HUDEP-2 (cell line): ENCODE data around the gene WDR64.
"Not testable (repeated sequence)": the region's sequence is repeated elsewhere in the genome, so short reads cannot be mapped to it uniquely, and the experiment has no call there.

Source experiments
- DNase-seq, 76 experiments: peaks; one replicate each; lab custom pipeline; 2025; ENCODE audit not compliant: unreplicated experiment in 76 of 76; lab: John Stamatoyannopoulos, UW

WDR64 gene

GRCh38 chr1:241779897-241780296, 127.8 kb downstream of the WDR64 start:
- DNase-seq, result no peak

DNA sequence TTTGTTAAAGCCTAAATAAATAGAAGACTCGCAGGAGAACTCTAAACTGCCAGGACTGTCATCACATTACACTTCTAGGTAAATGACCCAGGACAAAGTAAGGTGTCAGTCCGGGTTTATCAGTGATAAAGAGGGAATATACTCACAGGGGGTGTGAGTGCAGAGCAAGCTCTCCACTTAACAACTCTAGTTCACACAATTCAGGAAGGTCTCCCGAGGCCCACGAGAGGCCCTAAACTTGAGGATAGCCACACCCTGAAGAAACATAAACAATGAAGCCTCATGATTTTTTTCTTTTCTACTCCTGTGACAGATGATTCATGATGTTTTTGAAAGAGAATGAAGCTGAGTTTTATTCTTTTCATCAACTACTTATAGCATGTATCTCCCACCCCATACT, 130.3 kb downstream of the WDR64 start:
- DNase-seq, result no peak

- DNase-seq, result no peak
These were observed 135.6 kb downstream of the WDR64 start for GRCh38 chr1:241787691-241788090.

- DNase-seq, result no peak
These were observed 137.0 kb downstream of the WDR64 start for GRCh38 chr1:241789061-241789460.

DNA sequence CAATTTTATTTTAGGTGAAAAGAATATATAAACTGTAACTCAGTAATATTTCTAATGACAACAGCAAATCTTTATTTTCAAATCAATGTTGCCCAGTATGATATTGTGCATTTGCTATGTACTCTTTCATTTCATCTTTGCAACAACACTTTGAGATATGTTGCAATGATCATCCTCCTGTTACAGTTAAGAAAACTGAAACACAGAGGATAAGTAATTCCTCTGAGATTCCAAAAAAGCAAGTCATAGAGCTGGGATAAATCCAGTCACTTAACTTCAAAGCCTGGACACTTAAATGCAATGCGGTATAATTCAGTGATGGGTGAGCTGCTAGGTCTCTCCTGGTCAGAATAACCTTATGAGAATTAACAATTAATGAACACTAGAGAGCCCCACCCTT, 147.3 kb downstream of the WDR64 start:
- no peak for DNase-seq

GRCh38 chr1:241800640-241801039, 148.6 kb downstream of the WDR64 start:
- DNase-seq, result no peak

- no peak for DNase-seq
These were observed 150.8 kb downstream of the WDR64 start for GRCh38 chr1:241802863-241803262.

DNA sequence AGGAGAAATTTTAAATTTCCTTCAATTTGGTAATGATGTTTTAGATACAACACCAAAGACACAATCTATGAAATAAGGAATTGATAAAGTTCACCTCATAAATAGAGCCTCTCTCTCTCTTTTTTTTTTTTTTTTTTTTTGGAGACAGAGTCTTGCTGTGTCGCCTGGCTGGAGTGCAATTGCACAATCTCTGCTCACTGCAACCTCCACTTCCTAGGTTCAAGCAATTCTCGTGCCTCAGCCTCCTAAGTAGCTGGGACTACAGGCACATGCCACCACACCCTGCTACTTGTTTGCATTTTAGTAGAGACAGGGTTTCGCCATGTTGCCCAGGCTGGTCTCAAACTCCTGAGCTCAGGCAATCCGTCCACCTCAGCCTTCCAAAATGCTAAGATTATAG, 152.6 kb downstream of the WDR64 start:
- DNase-seq, result not testable (repeated sequence)

GRCh38 chr1:241808265-241808664, 156.2 kb downstream of the WDR64 start:
- no peak for DNase-seq

GRCh38 chr1:241810769-241811405, 158.8 kb downstream of the WDR64 start:
- DNase-seq, result no peak

- DNase-seq, result no peak
These were observed 161.8 kb downstream of the WDR64 start for GRCh38 chr1:241813768-241814320.

DNA sequence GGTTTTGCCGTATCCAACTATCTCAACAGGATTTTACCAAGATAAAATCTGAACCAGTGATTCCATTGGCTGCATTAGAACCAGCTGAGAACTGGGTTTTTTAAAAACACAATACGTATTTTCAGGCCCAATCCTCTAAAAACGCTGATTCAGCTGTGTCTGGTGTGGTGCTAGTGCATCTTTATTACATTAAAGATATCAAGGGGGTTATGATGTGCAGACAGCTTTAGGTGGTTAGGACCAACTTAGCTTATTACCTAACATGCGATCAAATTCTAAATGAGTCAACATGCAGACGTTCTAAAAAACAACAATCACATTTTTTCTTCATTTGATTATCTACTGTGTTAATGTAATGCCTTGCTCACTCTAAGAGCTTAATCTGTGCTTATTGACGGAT, 163.9 kb downstream of the WDR64 start:
- DNase-seq, result no peak

GRCh38 chr1:241817331-241817792, 165.3 kb downstream of the WDR64 start:
- DNase-seq, result no peak

DNA sequence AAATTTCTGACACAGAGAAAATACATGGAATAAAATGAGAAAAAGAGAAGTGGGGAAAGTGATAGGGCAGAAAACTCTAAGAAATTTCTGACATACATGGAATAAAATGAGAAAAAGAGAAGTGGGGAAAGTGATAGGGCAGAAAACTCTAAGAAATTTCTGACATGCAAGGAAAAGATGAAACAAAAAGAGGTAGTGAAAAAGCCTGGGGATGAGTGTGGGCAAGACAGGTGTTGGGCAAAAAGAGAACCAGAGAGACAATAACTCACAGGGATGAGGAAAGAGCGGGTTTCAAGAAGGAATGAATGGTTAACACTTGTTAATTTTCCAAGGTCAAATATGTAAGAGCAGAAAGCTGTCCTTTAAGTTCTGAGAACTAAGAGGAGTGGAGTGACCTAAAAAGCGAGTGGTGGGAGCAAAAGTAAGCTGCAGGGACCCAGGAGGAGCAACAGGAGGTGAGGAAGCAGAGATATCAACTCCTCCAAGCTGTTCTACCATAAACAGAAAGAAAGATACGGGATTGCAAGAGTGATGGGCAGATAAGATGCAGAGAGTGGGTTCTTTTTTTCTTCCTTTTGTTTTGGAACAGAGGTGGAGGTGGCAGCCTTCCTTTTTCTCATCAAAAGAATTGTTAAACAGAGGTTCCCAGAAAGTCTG, 166.0 kb downstream of the WDR64 start:
- no peak for DNase-seq

GRCh38 chr1:241819340-241819866, 167.3 kb downstream of the WDR64 start:
- DNase-seq, result no peak

DNA sequence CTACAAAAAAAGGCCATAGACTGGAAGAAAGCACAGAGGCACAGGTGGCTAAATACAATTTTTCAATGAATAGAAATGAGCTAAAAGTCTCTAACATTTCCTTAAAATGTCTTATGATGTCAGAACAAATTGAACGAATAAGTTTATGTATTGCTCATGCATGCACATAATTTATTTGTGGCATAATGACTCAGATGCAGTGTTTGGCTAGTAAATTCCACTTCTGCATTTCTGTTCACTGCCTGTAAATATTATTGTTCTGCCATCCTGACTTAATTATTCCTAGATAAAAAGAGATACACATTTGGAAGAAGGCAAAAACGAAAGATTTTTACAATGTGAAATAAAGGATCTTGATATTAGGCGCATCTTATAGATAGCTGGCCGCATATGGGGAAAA, 169.3 kb downstream of the WDR64 start:
- no peak for DNase-seq

DNA sequence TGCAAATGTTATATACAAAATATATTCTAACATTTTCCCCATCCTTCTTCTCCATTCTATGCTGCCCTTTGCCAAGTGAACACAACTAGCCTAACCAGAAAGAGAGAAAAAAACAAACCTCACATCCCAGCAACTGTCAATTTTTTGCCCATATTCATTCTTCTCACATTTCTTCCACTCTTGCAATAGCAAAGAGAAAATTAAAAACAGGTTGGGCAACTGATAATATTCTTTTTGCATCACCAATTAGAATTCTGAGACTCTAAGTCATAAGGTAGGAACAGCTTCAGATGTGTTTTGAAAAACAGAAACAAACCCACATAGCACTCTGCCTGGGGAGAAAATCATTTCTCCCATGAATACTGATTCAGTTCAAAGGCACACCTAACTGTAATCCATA, 170.8 kb downstream of the WDR64 start:
- DNase-seq, result no peak

DNA sequence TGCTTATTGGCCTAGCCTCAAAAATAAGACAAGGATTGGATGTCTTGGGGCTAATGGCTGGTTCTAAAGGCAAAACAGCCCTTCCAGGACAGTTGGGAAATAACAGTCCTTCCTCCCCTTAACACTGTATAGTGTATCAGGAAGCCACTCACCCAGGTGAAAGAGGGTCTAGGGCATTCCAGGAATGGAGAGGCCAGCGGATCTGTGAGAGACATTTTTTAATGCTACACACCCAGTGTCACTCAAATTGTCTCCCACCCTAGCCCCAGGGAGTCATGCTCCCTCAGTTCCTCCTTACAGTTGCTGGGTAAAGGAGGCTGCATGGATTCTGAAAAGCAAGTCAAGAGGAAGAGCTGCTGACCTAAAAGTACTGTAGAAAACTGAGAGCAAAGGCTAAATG, 171.8 kb downstream of the WDR64 start:
- no peak for DNase-seq

DNA sequence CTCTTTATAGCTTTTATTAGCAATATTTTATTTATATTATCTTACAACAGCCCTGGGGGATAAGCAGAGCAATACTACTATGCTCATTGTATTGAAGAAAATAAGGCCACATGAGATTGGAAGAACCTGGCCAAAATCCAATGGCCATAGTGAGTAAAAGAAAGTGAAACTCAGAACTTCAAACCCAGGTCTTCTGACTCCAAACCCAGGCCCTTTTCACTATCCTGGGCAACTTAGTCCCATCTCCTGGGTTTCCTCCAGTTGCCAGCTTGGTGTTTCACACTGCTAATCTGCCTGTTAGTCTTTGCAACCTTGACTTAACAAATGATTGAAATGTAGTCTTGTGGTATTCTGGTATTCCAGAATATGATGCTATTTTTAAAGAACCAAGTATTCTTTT, 173.5 kb downstream of the WDR64 start:
- DNase-seq, result no peak

GRCh38 chr1:241826613-241827012, 174.5 kb downstream of the WDR64 start:
- DNase-seq, result not testable (repeated sequence)

GRCh38 chr1:241827264-241827663, 175.2 kb downstream of the WDR64 start:
- no peak for DNase-seq

- DNase-seq, result peak in 2 of 76 experiments; percentile 5 to 9
These were observed 176.5 kb downstream of the WDR64 start for GRCh38 chr1:241828463-241829021.
